Islet of Langerhans (tissue), 1 donor: ENCODE measurements around the gene SLC12A4.

ENCODE experiments used
- FAIRE-seq: peaks from one replicate; lab custom pipeline; 2011; peaks lifted over from hg19 to GRCh38; lab: Jason Lieb, UNC

Gene SLC12A4

DNA sequence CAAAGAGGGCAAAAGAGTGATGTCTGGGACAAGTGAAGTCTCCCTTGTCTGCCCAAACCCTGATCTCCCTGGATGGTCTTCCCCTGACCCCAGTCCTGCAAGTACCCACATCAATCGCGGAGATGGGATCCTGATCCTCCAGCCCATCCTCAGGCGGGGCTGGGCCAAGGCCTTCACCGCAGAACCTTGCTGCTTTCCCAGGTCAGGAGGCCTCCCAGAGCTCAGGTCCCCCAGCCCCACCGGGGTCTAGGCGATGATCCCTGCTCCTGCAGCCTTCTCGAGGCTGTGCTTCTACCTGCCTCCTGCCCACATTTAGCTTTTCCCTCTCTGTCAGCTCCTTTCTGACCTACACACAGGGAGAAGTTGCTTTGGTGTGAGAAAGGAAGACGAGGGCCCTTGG, 6.3 kb downstream of the SLC12A4 start:
- FAIRE-seq, result no peak

GRCh38 chr16:67961551-67961957, 6.9 kb downstream of the SLC12A4 start:
- FAIRE-seq, result no peak

- no peak for FAIRE-seq
These were observed 8.7 kb downstream of the SLC12A4 start for GRCh38 chr16:67959536-67960329.

- FAIRE-seq, result no peak
These were observed 10.8 kb downstream of the SLC12A4 start for GRCh38 chr16:67957622-67958021.

DNA sequence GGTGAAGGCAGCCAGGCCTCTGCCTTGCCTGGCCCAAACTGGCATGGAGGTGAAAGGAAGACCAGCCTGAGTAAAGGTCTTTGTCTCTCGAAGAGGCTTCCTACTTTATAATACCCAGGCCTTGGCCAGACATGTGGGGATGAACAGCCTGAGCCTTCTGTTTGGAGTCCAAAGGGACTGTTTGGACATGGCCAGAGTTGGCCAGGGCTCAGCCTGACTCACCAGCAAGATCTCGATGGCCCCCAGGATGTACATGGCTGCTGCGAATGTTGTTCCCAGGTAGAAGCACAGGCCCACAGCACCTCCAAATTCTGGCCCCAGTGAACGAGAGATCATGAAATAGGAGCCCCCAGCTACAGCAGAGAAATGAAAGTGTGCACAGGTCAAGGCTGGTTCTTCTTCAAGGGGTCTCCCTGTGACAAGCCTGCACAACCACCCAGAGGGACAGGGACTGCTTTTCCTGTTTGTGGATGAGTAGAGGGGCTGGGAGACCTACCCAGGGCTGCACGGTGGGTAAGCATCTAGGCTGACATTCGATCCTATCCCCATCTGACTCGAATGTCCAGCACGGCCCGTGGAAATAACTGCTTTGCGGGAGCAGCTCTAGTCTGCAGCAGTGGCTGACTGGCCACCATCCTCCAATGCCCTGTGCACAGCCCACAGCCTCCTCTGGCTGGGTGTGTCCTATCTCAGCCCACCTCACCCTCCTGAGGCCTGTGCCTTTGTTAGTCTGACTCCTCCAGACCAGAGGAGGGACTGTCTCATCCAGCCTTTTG, 13.8 kb downstream of the SLC12A4 start:
- FAIRE-seq, result no peak

DNA sequence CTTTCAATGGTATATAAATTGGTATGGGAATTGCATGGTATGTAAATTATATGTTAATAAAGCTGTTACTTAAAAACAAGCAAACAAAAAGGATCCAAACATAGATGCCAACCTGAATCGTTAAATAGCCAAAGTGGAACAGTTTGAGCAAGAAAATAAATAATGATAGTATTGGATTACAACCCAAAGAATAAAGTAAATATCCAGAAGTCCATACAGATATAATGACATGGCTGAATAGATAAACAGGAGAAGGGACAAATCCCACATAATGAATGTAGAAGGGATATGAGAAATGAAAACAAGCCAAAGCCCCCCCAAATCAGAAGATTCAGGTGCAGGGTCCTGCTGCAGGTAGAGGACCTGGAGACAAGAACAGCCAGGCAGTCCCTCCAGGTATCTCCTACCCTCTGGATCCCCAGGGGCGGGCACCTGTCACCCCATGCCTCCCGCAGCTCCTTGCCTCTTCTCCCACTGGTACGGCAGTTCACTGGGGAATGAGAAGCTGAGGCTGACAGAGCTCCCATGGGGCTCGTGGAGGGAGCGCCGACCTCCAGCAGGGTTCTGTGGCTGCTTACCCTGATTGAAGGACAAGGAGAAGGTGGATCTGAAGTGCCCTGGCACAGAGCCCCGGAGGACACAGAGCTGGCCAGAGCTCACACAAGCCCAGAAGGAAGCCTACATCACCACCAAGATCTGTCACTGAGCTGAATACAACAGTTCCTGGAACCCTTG, 14.6 kb downstream of the SLC12A4 start:
- FAIRE-seq, result no peak

- FAIRE-seq, result no peak
These were observed 17.0 kb downstream of the SLC12A4 start for GRCh38 chr16:67951485-67951884.

- no peak for FAIRE-seq
These were observed 18.0 kb downstream of the SLC12A4 start for GRCh38 chr16:67950335-67950843.

DNA sequence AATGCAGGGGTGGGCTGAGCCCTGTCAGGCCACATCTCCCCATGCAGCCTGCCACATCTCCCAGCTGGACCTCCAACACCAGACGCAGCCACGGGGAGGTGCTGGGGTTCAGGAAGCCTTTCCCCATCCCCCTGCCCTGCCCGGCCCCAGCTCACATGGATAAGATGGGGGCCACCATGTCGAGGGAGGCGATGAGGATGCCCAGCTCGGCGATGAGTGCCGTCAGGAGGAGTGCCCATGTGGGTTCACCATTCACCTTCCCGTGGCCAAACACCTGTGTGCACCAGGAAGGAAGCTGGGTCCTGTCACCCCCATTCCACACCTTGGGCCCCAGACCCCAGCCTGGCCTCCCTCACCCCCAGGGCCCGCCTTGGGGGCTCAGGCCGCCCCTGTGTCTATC, 18.8 kb downstream of the SLC12A4 start:
- no peak for FAIRE-seq

DNA sequence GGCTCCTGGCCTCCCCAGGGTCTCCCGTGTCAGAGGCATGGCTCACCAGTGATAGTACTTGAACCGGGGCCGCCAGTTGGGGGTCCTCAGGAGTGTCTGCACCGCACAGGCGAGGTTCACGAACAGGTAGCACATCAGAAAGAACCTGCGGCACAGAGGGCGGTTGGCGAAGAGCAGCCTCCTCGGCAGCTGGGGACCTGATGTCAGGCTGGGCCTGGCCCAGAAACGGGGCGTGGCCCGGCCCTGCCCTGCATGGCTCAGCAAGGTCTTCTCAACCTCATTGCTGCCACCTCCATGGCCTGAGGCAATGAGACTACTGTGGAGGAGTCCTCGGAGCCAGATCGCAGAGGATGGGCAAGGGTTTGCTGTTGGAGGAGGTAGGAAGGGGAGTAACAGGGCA, 20.4 kb downstream of the SLC12A4 start:
- FAIRE-seq, result no peak

DNA sequence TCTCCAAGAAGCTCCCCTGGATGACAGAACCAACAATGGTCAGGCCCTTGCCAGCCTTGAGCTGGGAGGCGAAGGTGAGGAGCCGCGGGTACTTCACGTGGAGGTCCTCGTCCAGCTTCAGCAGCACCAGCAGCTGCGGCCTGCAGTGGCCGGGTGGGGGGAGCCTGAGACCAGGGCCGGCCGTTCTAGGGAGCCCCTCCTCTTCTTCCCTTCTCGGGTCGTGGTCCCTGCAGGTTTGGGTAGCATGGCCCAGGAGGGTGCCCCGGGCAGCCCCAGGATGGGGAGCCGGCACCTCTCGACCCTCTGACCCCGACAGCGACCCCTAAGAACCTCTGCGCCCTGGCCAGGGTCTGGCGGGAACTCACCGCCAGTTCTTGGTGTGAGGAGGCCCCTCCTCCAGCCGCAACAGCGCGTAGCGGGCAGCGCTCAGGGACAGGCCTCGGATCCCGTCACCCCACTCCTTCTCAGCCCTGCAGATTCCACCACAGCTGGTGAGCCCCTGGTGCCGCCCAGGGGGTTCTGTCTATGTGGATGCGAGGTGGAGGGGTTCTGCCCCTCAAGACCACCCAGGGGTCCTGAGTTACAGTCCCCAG, 21.4 kb downstream of the SLC12A4 start:
- no peak for FAIRE-seq

GRCh38 chr16:67946128-67946569, 22.3 kb downstream of the SLC12A4 start:
- no peak for FAIRE-seq

GRCh38 chr16:67945392-67945933, 23.0 kb downstream of the SLC12A4 start:
- no peak for FAIRE-seq

GRCh38 chr16:67944690-67945391, 23.6 kb downstream of the SLC12A4 start:
- FAIRE-seq, result no peak

DNA sequence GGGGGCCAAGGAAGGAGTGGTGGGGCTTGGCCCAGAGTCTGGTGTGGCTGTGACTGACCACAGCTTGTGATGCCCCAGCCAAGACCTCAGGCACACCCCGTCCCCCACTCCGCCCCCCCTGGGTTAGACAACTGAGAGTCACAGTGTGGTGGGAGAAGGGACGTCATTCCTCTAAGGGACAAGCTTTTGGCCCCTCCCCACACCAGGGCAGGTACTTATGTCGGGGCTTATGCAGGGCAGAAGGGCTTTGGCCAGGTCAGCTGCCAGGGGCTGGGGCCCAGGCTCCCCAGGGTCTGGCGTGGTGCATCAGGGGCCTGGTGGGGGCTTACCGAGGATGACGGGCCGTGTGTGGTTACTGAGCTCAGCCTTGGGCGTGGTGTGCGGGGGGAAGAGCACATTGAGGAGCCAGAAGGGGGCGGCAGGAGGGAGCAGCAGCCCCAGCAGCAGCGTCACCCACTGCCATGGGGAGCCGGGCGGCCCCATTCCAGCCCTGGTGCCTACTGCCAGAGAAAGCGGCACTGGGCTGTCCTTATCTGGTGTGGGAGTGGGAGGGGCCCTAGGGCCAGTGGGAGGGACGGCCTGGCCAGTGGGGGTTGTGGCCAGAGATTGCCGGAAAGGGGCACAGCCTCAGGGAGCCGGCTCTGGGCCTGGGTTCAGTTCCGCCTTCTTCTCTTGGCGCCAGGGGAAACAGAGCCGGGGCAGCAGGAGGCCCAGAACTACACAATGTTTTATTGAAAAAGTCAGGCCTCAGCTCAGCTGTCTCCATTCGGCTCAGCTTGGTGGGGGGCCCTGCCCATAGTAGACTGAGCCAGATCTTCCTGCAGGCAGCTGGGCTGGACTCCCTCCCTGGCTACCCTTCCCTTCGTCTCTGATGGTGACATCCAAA, 24.6 kb downstream of the SLC12A4 start, which contains the start of gene LCAT:
TSS of gene LCAT (minus strand) at position 502 of the 886 bp plus-strand sequence. CDS start at position 483, 19 bp downstream.
- no peak for FAIRE-seq

DNA sequence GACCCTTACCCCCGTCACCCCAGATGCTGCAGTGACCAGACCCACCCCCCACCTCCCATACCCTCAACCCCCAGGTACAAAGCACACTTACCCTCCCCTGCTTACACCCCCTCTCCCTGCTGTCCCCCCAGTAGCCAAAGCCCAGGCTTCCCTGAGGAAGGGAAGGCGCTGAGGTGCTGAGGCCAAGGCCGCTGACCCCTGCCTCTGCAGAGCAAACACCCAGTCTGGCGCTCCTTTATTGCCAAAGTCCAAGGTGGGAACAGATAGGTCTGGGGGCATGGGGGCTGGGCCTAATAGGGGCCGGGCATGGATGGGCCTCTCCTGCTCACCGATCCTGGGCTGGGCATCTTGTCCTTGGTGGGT, 25.2 kb downstream of the SLC12A4 start:
- no peak for FAIRE-seq

DNA sequence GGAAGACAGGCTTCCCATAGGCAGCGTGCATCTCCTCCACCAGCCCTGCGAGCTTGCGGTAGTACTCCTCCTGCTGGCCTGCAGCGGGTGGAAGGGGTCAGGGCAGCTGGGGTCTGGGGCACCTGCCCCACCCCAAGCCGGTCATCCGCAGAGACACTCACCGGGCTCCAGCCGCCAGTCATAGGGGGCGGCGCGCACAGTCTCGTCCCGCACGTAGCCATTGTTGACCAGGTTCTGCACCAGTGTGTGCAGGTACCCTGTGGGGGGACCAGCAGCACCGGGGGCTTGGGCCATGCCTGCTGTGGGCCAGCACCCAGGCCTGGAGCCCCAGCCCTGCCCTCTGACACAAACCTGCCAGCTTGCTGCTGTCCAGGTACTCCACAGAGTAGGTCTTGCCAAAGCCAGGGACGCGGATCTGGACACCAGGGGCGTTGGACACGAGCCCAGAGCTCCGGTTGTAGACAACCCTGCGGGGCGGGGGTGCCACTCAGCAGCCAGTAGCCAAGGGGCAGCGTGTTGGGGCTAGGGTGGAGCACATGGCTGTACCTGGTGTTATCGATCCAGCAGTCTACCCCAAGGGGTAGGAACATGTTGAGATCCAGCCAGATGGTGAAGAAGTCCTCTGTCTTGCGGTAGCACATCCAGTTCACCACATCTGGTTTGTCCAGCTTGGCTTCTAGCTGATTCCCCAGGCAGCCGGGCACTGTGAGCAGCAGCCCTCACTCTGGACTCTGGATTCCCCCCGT, 25.8 kb downstream of the SLC12A4 start:
- FAIRE-seq, result no peak

DNA sequence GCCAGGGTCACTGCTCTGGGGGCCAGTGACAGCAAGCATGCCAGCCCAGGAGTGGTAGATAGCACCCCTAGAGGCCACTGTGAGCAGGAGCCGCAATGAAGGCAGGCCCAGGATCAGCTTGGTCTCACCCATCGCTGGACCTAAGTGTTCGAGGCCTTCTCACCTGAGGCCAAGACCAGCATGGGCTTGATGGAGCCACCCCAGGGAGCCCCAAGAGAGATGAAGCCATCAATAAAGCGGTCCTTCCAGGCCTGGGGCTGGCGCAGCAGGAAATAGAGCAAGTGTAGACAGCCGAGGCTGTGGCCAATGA, 26.3 kb downstream of the SLC12A4 start:
- FAIRE-seq, result no peak

DNA sequence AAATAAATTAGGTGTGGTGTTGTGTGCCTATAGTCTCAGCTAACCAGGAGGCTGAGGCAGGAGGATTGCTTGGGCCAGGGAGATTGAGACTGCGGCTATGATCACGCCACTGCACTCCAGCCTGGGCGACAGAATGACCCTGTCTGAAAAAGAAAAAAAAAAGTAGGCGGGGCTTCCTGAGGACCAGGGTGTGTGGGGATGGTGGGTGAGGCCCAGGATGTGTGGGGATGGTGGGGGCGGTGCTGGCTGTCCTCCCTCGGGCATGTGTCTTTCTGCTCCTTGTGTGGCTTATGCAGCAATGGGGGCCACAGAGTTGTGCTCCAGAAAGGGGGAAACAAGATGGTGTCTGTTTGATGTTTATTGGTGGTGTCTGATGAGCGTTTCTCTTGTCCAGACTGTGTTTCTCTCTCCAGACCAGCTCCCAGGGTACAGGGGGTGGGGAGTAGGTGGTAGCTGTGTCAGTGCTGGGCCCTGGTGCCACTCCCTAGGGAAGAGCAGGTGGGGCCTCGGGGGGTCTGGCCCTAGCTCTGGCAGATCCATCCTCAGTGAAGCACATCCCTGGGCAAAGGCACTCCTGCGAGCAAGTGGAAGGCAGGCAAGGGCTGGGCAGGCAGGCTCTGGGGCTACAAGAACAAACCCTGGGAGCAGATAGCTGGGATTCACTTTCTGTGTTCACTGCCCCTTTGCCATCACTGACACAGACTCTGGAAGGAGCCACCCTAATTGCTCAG, 26.8 kb downstream of the SLC12A4 start:
- FAIRE-seq, result no peak
